ENCODE data around the gene SCRN3.
"Not testable (repeated sequence)": the region's sequence is repeated elsewhere in the genome, so short reads cannot be mapped to it uniquely, and the experiment has no call there.

Gene SCRN3

GRCh38 chr2:174395284-174395968 lies at the start of gene SCRN3:
TSS of gene SCRN3 (plus strand) at chr2:174395730. CDS start at chr2:174398284, 2,554 bp downstream.
- DNase-seq (ENCODE audit: low read depth), result peak; percentile 45

- no peak for DNase-seq (ENCODE audit: low read depth)
Measured at GRCh38 chr2:174350018-174350417, 45.5 kb upstream of the SCRN3 start.

- no peak for DNase-seq (ENCODE audit: low read depth)
Measured at GRCh38 chr2:174350593-174351181, 44.8 kb upstream of the SCRN3 start.

GRCh38 chr2:174353004-174353403 lies 42.5 kb upstream of the SCRN3 start:
- no peak for DNase-seq (ENCODE audit: low read depth)

- DNase-seq (ENCODE audit: low read depth), result no peak
Measured at GRCh38 chr2:174356347-174356746, 39.2 kb upstream of the SCRN3 start.

GRCh38 chr2:174359663-174360062 lies 35.9 kb upstream of the SCRN3 start:
- not testable (repeated sequence) for DNase-seq (ENCODE audit: low read depth)

- no peak for DNase-seq (ENCODE audit: low read depth)
Measured at GRCh38 chr2:174362949-174363348, 32.6 kb upstream of the SCRN3 start.

- DNase-seq (ENCODE audit: low read depth), result not testable (repeated sequence)
Measured at GRCh38 chr2:174363492-174364225, 31.9 kb upstream of the SCRN3 start.

- no peak for DNase-seq (ENCODE audit: low read depth)
Measured at GRCh38 chr2:174364628-174365027, 30.9 kb upstream of the SCRN3 start.

- DNase-seq (ENCODE audit: low read depth), result no peak
Measured at GRCh38 chr2:174365571-174365970, 30.0 kb upstream of the SCRN3 start.

GRCh38 chr2:174368691-174369090 lies 26.8 kb upstream of the SCRN3 start:
- no peak for DNase-seq (ENCODE audit: low read depth)

GRCh38 chr2:174376967-174377366 lies 18.6 kb upstream of the SCRN3 start:
- no peak for DNase-seq (ENCODE audit: low read depth)

- no peak for DNase-seq (ENCODE audit: low read depth)
Measured at GRCh38 chr2:174383796-174384195, 11.7 kb upstream of the SCRN3 start.

- DNase-seq (ENCODE audit: low read depth), result no peak
Measured at GRCh38 chr2:174385201-174385600, 10.3 kb upstream of the SCRN3 start.

- DNase-seq (ENCODE audit: low read depth), result not testable (repeated sequence)
Measured at GRCh38 chr2:174388706-174389105, 6.8 kb upstream of the SCRN3 start.

- DNase-seq (ENCODE audit: low read depth), result no peak
Measured at GRCh38 chr2:174389542-174389941, 6.0 kb upstream of the SCRN3 start.

- DNase-seq (ENCODE audit: low read depth), result not testable (repeated sequence)
Measured at GRCh38 chr2:174390303-174390702, 5.2 kb upstream of the SCRN3 start.

GRCh38 chr2:174392706-174393105 lies 2.8 kb upstream of the SCRN3 start:
- DNase-seq (ENCODE audit: low read depth), result no peak

- no peak for DNase-seq (ENCODE audit: low read depth)
Measured at GRCh38 chr2:174395969-174396630, 570 bp downstream of the SCRN3 start.

GRCh38 chr2:174397773-174398172 lies 2.2 kb downstream of the SCRN3 start:
- DNase-seq (ENCODE audit: low read depth), result no peak

- DNase-seq (ENCODE audit: low read depth), result no peak
Measured at GRCh38 chr2:174399171-174399570, 3.6 kb downstream of the SCRN3 start.

- no peak for DNase-seq (ENCODE audit: low read depth)
Measured at GRCh38 chr2:174400853-174401252, 5.3 kb downstream of the SCRN3 start.

- DNase-seq (ENCODE audit: low read depth), result no peak
Measured at GRCh38 chr2:174403628-174404027, 8.1 kb downstream of the SCRN3 start.

All from stimulated activated CD8-positive, alpha-beta memory T cell treated with anti-CD3 and anti-CD28 coated beads, Interleukin-7, amount 100 ng/mL, for 24 hours (primary cell).